SK-N-SH treated with all-trans-retinoic acid at 6 μM for 48 hours (cell line): ENCODE results near the gene FTCDNL1.

Experiments
- ATAC-seq: fragments of 200-7000 bp; cut with Tn5 transposase; 3 replicates; pipeline ENCODE4 v1.9.1; 2020; ENCODE audit warnings: mild to moderate bottlenecking, moderate library complexity
- ARNTL ChIP-seq: fragments of 450-650 bp; formaldehyde crosslinking; IDR thresholded peaks from 2 replicates; pipeline ENCODE4 v1.5.0; 2020; ENCODE audit warnings: low read depth, mild to moderate bottlenecking, moderate library complexity, borderline replicate concordance
- BACH2 ChIP-seq: fragments of 250-450 bp; sonication (Bioruptor Pico); IDR thresholded peaks from 2 replicates; pipeline ENCODE4 v1.9.0; 2021; ENCODE audit warnings: mild to moderate bottlenecking, borderline replicate concordance
- CSDC2 ChIP-seq: fragments of 250-450 bp; sonication (Bioruptor Pico); IDR thresholded peaks from 2 replicates; pipeline ENCODE4 v1.5.0; 2020; ENCODE audit warnings: mild to moderate bottlenecking, moderate library complexity
- ESRRG ChIP-seq: fragments of 250-450 bp; sonication (Bioruptor Pico); IDR thresholded peaks from 2 replicates; pipeline ENCODE4 v1.6.1; 2021; ENCODE audit warnings: mild to moderate bottlenecking
- GLIS3 ChIP-seq: fragments of 250-450 bp; sonication (Bioruptor Pico); IDR thresholded peaks from 2 replicates; pipeline ENCODE4 v1.5.0; 2020; ENCODE audit warnings: mild to moderate bottlenecking, moderate library complexity
- ISL1 ChIP-seq: fragments of 250-450 bp; sonication (Bioruptor Pico); IDR thresholded peaks from 2 replicates; pipeline ENCODE4 v2.1.2; 2022; ENCODE audit warnings: mild to moderate bottlenecking, moderate library complexity
- OSR1 ChIP-seq: fragments of 250-450 bp; sonication (Bioruptor Pico); IDR thresholded peaks from 2 replicates; pipeline ENCODE4 v1.8.0; 2022; ENCODE audit warnings: moderate library complexity, mild to moderate bottlenecking, inconsistent platforms
- POU6F1 ChIP-seq: fragments of 250-450 bp; sonication (Bioruptor Pico); IDR thresholded peaks from 2 replicates; pipeline ENCODE4 v1.8.0; 2021; ENCODE audit warnings: low read depth, mild to moderate bottlenecking, moderate library complexity, borderline replicate concordance
- PPARA ChIP-seq: fragments of 250-450 bp; sonication (Bioruptor Pico); IDR thresholded peaks from 2 replicates; pipeline ENCODE4 v1.5.0; 2020; ENCODE audit warnings: mild to moderate bottlenecking, borderline replicate concordance
- RARB ChIP-seq: fragments of 250-450 bp; sonication (Bioruptor Pico); IDR thresholded peaks from 2 replicates; pipeline ENCODE4 v1.8.0; 2021; ENCODE audit warnings: mild to moderate bottlenecking, moderate library complexity
- SNAI2 ChIP-seq: fragments of 250-450 bp; sonication (Bioruptor Pico); IDR thresholded peaks from 2 replicates; pipeline ENCODE4 v1.5.0; 2020; ENCODE audit warnings: mild to moderate bottlenecking, moderate library complexity
- TCF4 ChIP-seq: fragments of 250-450 bp; sonication (Bioruptor Pico); IDR thresholded peaks from 2 replicates; pipeline ENCODE4 v1.8.0; 2021; ENCODE audit warnings: mild to moderate bottlenecking, moderate library complexity, borderline replicate concordance
- TOX ChIP-seq: fragments of 250-450 bp; sonication (Bioruptor Pico); IDR thresholded peaks from 2 replicates; pipeline ENCODE4 v1.8.0; 2021; ENCODE audit warnings: mild to moderate bottlenecking, moderate library complexity, borderline replicate concordance
- TSHZ2 ChIP-seq: fragments of 250-450 bp; sonication (Bioruptor Pico); IDR thresholded peaks from 2 replicates; pipeline ENCODE4 v1.5.0; 2020; ENCODE audit warnings: mild to moderate bottlenecking, moderate library complexity
- ZC3H10 ChIP-seq: fragments of 250-450 bp; sonication (Bioruptor Pico); IDR thresholded peaks from 2 replicates; pipeline ENCODE4 v1.5.1; 2021; ENCODE audit warnings: mild to moderate bottlenecking, moderate library complexity
- ZFP3 ChIP-seq: fragments of 250-450 bp; sonication (Bioruptor Pico); IDR thresholded peaks from 2 replicates; pipeline ENCODE4 v1.5.0; 2020; ENCODE audit warnings: mild to moderate bottlenecking, moderate library complexity
- ZFP30 ChIP-seq: fragments of 450-650 bp; formaldehyde crosslinking; IDR thresholded peaks from 2 replicates; pipeline ENCODE4 v1.5.0; 2022; ENCODE audit warnings: mild to moderate bottlenecking, moderate library complexity
- ZNF565 ChIP-seq: fragments of 450-650 bp; formaldehyde crosslinking; conservative IDR thresholded peaks from 2 replicates; pipeline ENCODE4 v1.5.0; 2020; ENCODE audit warnings: low read depth, mild to moderate bottlenecking, moderate library complexity
- ZNF8 ChIP-seq: fragments of 450-650 bp; formaldehyde crosslinking; IDR thresholded peaks from 2 replicates; pipeline ENCODE4 v1.5.0; 2020; ENCODE audit warnings: mild to moderate bottlenecking, moderate library complexity
- TF ChIP-seq, protein P1 (sequence below): fragments of 250-450 bp; sonication (Bioruptor Pico); IDR thresholded peaks from 2 replicates; pipeline ENCODE4 v1.5.1; 2021; ENCODE audit warnings: mild to moderate bottlenecking, moderate library complexity
- TF ChIP-seq, protein P2 (sequence below): fragments of 250-450 bp; sonication (Bioruptor Pico); IDR thresholded peaks from 2 replicates; pipeline ENCODE4 v1.8.0; 2020; ENCODE audit warnings: mild to moderate bottlenecking, moderate library complexity, borderline replicate concordance
- TF ChIP-seq, protein P3 (sequence below): fragments of 250-450 bp; sonication (Bioruptor Pico); IDR thresholded peaks from 2 replicates; pipeline ENCODE4 v1.5.1; 2020; ENCODE audit warnings: low read depth, mild to moderate bottlenecking, moderate library complexity

The FTCDNL1 gene

GRCh38 chr2:199744260-199744659 is 106.7 kb downstream of the FTCDNL1 start (continued):
- TF ChIP-seq ARNTL (CRISPR knock-in tag), result no peak

DNA sequence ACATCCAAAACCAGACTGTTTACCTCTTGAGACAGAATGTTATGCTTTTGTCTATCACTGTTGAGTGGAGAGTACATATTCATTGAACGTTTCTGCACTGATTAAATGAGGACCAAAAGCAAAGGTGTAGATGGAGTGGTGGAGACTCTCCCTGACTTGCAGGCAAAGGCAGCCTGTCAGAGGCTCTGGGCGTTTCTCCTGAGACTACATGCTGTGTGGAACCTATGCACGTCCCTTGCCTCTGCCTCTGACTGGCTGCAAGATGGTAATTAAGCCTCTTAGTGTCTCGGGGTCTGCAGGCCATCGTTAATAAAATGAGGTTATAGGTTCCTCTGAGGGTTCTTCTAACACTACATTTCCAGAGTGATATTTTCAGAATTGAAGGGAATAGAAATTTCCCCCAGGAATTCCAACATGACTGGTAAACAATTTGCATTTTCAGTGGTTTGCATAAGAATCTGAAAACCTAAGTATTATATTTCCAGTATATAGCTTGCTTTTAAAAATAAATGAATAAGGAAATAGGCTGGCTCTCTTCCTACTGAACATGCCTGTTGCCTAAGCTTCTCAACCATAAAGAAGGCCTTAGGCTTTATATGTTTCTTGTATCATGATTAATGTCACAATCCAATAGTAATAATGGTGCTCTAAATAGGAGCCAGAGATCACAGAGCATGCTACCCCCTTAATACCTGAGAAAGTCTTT is 107.4 kb downstream of the FTCDNL1 start:
- no peak for ATAC-seq
- TF ChIP-seq ZFP3 (no peak), ARNTL (CRISPR knock-in tag) (no peak), ISL1 (CRISPR knock-in tag) (no peak), ZC3H10 (CRISPR knock-in tag) (no peak), CSDC2 (CRISPR knock-in tag) (no peak), ZNF8 (no peak), RARB (CRISPR knock-in tag) (no peak), PPARA (CRISPR knock-in tag) (no peak), BACH2 (CRISPR knock-in tag) (no peak), TCF4 (CRISPR knock-in tag) (no peak), TOX (CRISPR knock-in tag) (no peak), ZFP30 (no peak), SNAI2 (CRISPR knock-in tag) (no peak), GLIS3 (CRISPR knock-in tag) (no peak), POU6F1 (CRISPR knock-in tag) (no peak), TSHZ2 (CRISPR knock-in tag) (no peak), ZNF565 (CRISPR knock-in tag) (no peak)
- TF ChIP-seq, protein P1, sequence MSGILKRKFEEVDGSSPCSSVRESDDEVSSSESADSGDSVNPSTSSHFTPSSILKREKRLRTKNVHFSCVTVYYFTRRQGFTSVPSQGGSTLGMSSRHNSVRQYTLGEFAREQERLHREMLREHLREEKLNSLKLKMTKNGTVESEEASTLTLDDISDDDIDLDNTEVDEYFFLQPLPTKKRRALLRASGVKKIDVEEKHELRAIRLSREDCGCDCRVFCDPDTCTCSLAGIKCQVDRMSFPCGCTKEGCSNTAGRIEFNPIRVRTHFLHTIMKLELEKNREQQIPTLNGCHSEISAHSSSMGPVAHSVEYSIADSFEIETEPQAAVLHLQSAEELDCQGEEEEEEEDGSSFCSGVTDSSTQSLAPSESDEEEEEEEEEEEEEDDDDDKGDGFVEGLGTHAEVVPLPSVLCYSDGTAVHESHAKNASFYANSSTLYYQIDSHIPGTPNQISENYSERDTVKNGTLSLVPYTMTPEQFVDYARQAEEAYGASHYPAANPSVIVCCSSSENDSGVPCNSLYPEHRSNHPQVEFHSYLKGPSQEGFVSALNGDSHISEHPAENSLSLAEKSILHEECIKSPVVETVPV (CRISPR knock-in tag), result no peak
- TF ChIP-seq, protein P2, sequence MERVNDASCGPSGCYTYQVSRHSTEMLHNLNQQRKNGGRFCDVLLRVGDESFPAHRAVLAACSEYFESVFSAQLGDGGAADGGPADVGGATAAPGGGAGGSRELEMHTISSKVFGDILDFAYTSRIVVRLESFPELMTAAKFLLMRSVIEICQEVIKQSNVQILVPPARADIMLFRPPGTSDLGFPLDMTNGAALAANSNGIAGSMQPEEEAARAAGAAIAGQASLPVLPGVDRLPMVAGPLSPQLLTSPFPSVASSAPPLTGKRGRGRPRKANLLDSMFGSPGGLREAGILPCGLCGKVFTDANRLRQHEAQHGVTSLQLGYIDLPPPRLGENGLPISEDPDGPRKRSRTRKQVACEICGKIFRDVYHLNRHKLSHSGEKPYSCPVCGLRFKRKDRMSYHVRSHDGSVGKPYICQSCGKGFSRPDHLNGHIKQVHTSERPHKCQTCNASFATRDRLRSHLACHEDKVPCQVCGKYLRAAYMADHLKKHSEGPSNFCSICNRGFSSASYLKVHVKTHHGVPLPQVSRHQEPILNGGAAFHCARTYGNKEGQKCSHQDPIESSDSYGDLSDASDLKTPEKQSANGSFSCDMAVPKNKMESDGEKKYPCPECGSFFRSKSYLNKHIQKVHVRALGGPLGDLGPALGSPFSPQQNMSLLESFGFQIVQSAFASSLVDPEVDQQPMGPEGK (CRISPR knock-in tag), result no peak
- TF ChIP-seq, protein P3, sequence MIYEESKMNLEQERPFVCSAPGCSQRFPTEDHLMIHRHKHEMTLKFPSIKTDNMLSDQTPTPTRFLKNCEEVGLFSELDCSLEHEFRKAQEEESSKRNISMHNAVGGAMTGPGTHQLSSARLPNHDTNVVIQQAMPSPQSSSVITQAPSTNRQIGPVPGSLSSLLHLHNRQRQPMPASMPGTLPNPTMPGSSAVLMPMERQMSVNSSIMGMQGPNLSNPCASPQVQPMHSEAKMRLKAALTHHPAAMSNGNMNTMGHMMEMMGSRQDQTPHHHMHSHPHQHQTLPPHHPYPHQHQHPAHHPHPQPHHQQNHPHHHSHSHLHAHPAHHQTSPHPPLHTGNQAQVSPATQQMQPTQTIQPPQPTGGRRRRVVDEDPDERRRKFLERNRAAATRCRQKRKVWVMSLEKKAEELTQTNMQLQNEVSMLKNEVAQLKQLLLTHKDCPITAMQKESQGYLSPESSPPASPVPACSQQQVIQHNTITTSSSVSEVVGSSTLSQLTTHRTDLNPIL (CRISPR knock-in tag), result no peak

DNA sequence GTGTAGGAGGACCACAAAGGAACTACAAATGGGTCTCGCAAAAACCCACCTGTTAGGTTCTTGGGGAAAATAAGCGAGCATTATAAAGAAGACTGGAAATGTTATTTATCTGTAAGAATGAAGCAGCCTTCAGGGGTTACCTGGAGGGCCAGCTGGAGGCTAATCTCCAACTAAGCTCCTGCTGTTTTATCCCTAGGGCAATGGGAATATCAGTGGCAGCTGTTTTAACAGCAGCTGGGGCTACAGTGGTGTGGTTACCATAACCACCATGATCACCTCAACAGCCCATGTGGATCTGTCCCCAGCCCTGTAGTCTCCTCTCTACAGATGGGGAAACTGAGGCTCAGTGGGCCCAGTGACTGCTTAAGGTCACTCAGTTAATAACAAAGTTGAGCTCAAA is 108.1 kb downstream of the FTCDNL1 start:
- TF ChIP-seq TCF4 (CRISPR knock-in tag), result no peak
- TF ChIP-seq, protein P3 (CRISPR knock-in tag), result no peak
- TF ChIP-seq ZC3H10 (CRISPR knock-in tag), result no peak
- no peak for TF ChIP-seq GLIS3 (CRISPR knock-in tag)
- TF ChIP-seq, protein P1 (CRISPR knock-in tag), result no peak
- TF ChIP-seq BACH2 (CRISPR knock-in tag), result no peak
- TF ChIP-seq RARB (CRISPR knock-in tag), result no peak
- TF ChIP-seq ZFP30, result no peak
- TF ChIP-seq ZNF8, result no peak
- TF ChIP-seq OSR1, result no peak
- no peak for TF ChIP-seq ARNTL (CRISPR knock-in tag)
- no peak for TF ChIP-seq PPARA (CRISPR knock-in tag)
- TF ChIP-seq SNAI2 (CRISPR knock-in tag), result no peak
- TF ChIP-seq ESRRG (CRISPR knock-in tag), result no peak
- TF ChIP-seq ZNF565 (CRISPR knock-in tag), result no peak
- no peak for TF ChIP-seq TOX (CRISPR knock-in tag)
- TF ChIP-seq, all 23 proteins: peak for 0
- no peak for ATAC-seq
